GM18511 (cell line): ENCODE data around the gene PLA2G3.

Experiments used
- ATAC-seq: cut with Tn5 transposase; IDR thresholded peaks from one replicate; pipeline ENCODE4 v1.9.1; 2021; ENCODE audit warnings: mild to moderate bottlenecking, moderate library complexity; ENCODE audit not compliant: unreplicated experiment

The PLA2G3 gene

DNA sequence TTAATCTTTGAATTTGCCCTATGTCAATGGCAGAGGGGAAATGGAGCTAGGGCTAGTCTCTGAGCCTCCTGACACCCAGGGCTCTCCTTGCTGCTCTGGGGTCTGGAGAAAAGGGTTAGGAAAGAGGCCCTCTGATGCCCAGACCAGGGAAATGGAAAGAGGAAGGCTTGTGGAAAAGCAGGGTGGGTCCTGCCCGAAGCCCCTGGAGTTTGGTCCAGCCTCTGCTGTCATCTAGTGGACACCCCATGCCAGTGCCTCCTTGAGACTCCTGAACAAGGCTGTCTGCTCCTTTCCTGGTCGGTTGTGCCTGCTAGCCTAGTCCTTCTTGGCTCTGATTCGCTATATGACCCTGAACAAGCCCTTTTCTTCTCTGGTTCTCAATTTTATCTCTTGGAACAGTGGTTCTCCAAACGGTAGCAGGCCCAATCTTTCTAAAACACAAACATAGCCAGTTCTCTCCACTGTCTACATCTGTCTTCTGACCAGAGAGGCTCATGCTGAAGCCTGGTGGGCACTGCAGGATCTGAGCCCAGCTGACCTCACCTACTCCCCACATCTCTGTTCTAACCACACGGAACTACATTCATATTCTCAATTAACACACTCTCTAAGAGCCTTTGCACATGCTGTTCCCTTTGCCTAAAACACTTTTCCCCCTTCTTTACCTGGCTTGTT, 8.8 kb upstream of the PLA2G3 start:
- ATAC-seq = no peak

DNA sequence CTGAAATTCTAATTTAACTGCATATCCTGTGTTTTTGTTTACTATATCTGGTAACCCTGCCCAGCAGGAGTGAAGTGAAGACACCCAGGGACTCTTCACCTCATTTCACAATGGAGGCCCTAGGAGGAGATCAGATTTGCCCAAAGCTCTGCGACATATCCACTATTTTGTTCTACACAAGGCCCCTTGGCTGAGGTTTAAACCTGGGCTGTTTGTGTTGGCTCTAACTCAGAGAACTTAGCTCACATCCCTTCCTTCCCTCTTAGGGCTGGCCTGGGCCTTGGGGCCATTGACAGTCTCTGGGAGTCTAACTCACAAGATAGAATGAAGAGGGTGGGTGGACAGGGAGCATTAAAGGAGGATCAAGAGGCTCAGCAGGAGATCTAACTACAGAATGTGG, 8.2 kb upstream of the PLA2G3 start:
- no peak for ATAC-seq

DNA sequence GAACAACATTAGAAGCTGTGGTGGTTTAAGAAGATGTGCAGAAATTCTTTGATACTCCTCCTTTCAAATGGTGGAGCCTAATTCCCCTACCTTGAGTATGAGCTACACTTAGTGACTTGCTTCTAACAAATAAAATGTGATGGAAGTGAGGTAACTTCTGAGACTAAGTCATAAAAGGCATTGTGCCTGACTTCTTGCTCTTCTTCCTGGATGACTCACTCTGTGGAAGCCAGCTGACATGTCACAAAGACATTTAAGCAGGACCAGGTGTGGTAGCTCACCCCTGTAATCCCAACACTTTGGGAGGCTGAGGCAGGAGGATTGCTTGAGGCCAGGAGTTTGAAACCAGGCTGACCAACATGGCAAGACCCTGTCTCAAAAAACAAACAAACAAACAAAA, 3.9 kb upstream of the PLA2G3 start:
- no peak for ATAC-seq

- no peak for ATAC-seq
Measured at GRCh38 chr22:31143537-31143936, 3.2 kb upstream of the PLA2G3 start.

DNA sequence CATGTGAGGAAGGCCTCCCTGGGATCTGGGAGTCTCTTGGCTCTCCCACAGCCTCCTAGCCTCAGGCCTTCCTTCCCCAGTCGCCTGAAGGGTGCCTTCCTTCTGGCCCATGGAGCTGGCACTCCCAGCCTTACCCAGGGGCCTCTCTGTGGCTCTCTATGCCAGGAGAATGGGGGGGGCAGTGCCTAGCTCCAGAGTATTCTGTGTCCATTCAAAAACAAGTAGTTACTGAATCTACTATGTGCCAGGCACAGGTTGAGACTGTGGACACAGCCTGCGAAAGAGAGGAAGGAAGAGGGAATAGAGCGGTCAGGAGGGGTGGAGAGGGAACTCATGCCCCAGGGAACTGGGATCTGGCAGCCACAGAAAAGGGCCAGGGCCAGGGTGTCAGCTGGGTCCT, 2.7 kb upstream of the PLA2G3 start:
- no peak for ATAC-seq

DNA sequence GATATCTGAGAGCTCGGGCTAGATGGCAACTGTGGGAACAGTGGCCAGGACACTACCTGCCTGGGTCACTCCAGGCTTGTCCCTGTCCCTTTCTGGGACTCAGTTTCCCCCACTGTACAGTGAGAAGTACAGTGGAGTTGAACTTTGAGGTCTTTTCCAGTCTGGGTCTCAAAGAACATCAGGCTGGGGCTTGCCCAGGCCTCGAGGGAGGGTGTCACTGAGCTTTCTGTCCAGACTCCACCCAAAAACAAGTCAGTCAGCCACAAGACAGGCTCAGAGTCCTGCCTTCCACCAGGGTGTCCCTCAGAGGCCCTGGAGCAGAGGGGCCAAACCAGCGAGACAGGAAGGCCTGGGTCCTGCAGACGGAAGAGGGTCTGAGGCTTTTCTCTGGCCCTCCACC, 2.0 kb upstream of the PLA2G3 start:
- ATAC-seq = no peak

GRCh38 chr22:31141551-31141950, 1.2 kb upstream of the PLA2G3 start:
- ATAC-seq = no peak

GRCh38 chr22:31140746-31141145, 438 bp upstream of the PLA2G3 start:
- no peak for ATAC-seq

DNA sequence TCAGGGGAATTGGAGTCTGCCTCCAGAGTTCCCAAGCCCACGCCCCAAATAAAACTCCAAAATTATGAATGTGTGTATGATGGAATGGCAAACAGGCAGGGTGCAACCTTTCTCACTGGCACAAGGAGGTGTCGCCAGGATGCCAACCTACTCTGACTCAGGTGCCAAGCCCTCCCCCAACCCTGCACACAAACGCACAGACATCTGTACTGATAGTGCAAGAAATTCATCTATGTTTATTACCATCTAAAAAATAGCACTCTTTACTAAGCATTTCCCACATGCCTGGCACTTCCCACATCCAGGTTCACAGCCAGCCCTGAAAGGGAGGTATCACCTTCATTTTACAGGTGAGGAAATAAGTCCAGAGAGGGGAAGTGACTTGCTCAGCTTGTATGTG, 1.2 kb downstream of the PLA2G3 start:
- ATAC-seq = no peak

GRCh38 chr22:31138126-31138525, 2.2 kb downstream of the PLA2G3 start:
- ATAC-seq = no peak

DNA sequence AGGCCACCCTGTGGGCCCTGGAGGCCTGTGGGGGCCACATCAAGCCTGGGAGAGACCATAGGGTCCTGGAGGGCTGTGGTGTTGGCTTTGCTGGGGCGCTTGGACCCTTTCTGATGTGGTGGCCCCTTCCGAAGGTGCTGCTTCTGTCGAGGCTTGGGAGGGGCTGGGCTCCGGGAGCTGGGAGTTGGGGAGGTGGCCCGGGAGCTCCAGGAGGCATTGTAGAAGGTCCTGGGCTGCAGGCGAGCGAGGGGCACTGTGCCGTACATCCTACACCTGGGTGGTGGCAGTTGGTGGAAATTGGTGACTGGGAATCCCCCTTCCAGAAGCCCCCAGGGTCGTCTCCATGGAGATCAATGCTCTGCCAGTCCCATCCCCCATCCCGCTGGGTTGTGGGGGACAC, 2.6 kb downstream of the PLA2G3 start:
- no peak for ATAC-seq

DNA sequence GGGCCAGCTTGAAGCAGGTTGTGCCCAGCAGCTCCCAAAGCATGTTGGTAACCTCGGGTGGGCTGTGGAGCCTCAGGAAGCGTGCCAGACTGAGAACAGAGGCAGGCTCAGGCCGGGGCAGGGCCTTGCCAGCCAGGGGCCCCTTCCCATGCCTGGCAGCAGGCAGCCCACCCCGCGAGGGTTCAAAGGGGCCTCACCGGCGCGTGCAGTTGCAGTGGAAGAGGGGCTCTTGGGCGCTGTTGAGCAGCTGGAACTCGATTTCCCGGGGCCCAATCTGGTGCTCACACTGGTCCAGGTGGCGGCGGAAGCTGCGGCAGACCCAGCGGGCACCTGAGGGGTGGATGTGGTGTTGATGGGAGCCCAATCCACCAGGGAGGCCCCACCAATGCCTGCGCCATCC, 3.6 kb downstream of the PLA2G3 start:
- ATAC-seq = no peak

- ATAC-seq = no peak
Measured at GRCh38 chr22:31136155-31136554, 4.2 kb downstream of the PLA2G3 start.

DNA sequence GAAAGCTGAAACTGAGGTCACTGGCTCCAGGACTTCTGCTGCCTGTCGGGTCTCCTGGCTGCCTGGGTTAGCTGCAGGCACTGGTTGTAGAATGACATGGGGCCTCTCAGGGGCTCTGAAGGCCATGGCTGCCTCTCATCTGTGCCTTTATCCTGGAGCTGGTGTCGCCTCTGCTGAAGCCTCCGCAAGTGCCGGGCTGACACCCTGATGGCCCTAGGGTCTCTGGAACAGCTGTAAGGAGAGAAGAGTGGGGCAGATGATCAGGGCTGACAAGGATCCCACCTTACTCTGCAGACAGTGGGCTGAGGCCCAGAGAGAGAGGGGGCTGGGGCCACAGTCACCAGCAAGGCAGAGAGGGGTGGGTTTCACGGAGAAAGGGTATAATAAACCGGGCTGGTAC, 4.6 kb downstream of the PLA2G3 start:
- no peak for ATAC-seq

- no peak for ATAC-seq
Measured at GRCh38 chr22:31134688-31135087, 5.6 kb downstream of the PLA2G3 start.

DNA sequence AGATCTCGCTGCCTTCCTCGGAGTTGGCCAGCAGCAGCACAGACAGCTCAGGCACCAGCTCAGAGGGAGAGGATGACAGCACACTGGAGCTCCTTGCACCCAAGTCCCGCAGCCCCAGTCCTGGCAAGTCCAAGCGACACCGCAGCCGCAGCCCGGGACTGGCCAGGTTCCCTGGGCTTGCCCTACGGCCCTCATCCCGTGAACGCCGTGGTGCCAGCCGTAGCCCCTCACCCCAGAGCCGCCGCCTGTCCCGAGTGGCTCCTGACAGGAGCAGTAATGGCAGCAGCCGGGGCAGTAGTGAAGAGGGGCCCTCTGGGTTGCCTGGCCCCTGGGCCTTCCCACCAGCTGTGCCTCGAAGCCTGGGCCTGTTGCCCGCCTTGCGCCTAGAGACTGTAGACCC, 6.4 kb downstream of the PLA2G3 start:
- no peak for ATAC-seq

DNA sequence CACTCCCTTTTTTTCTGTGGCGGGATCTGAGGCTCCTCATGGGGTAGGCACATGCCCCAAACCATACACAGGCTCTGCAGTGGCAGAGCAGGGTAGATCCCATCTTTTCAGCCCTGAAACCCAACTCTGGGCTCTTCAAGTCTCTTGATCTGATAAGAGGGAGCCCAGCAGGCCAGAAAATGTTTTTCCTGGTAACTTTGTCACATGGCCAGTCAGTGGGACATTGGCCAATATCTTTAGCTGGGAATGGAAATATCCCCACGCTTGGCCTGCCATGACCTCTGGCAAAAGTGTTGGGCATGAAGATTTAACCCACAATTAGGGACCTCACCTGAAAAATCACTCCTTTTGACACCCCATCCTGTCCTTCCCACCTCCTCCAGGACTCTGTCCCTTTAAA, 9.4 kb downstream of the PLA2G3 start:
- ATAC-seq = no peak

- ATAC-seq = no peak
Measured at GRCh38 chr22:31128156-31128555, 12.2 kb downstream of the PLA2G3 start.

DNA sequence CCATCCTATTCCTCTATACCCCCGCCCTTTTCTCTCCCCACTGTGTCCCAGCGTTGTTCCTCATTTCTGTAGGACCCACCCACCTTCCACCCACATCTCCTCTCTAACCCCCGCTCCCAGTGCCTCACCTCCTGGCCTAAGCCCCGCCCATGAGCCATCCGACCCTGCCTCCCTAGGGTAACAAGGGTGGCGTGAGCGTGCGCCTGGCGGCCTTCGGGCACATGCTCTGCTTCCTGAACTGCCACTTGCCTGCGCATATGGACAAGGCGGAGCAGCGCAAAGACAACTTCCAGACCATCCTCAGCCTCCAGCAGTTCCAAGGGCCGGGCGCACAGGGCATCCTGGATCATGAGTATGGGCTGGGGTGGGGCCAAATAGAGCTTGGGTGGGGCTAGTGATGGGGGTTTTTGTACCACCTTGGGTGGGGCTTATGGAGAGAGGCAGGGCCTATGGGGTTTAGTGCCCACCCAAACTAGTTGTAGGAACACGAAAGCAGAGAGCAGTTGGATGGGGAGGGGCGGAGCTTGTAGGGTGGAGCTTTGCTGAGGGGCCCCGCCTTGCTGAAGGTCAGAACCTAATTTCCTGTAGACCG, 13.0 kb downstream of the PLA2G3 start:
- ATAC-seq = no peak

DNA sequence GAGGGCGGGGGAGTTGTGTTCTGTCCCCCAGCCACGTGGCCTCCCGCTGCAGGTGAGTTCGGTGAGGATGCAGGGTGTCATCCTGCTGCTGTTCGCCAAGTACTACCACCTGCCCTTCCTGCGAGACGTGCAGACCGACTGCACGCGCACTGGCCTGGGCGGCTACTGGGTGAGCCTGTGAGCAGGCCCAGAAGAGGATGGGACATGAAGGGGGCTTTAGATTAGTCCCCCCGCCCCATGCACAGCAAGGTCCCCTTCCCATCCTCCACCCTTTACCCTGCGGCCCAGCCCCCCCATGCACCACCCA, 13.5 kb downstream of the PLA2G3 start:
- no peak for ATAC-seq

- no peak for ATAC-seq
Measured at GRCh38 chr22:31126128-31126868, 14.0 kb downstream of the PLA2G3 start.

DNA sequence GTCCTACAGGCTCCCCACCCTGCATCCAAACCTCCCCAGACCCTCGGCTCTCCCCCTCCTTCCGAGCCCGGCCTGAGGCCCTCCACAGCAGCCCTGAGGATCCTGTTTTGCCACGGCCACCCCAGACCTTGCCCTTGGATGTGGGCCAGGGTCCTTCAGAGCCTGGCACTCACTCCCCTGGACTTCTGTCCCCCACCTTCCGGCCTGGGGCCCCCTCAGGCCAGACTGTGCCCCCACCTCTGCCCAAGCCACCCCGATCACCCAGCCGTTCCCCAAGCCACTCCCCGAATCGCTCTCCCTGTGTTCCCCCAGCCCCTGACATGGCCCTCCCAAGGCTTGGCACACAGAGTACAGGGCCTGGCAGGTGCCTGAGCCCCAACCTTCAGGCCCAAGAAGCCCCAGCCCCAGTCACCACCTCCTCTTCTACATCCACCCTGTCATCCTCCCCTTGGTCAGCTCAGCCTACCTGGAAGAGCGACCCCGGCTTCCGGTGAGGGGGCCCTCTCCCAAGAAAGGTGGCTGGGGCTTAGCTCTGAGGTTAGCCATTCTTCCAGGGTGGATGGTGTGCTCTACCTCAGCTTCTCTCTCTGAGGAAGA, 14.7 kb downstream of the PLA2G3 start:
- ATAC-seq = no peak
